ENCODE results near the gene SOCS7. TPM values are rescaled to one million over a fixed set of nuclear protein-coding genes. Genes with fewer than 3 reads are reported as not detected.

SOCS7 gene
- total and polyA plus RNA-seq, 10 donors: 1.2 to 20.2 (median 10.5) TPM

GRCh38 chr17:38332735-38333134 is 18.9 kb upstream of the SOCS7 start:
- 78 to 95% (median 89%) methylated on average over 4 to 7 of the region's 7 CpGs for WGBS, 5 donors
- Histone ChIP-seq H3K27me3 (replicated peaks in 1 of 7) (peaks cover 0 to 27% (median 0%) of the 10 kb centered on the region in 7 donors), H3K9me3 (no peaks in the 10 kb centered on the region), H3K36me3 (no peaks in the 10 kb centered on the region), H3K4me1 (peaks cover 0 to 1% (median 0%) of the 10 kb centered on the region in 6 donors), H3K4me3 (no peak overlapping the region), H3K27ac (no peak overlapping the region)
- intact Hi-C loops (cut with DNase I; ENCODE audit: low total_unique reads): no loop called here
- DNase-seq: peak; percentile 55
- no peak for TF ChIP-seq POLR2A (IDR thresholded peaks at IDR 0.05)
- no peak for TF ChIP-seq POLR2AphosphoS5 (IDR thresholded peaks at IDR 0.05)
- no peak for TF ChIP-seq CTCF (IDR thresholded peaks at IDR 0.05 in 8 of 11, conservative IDR thresholded peaks at IDR 0.05 in 3 of 11)

GRCh38 chr17:38333635-38334295 is 17.9 kb upstream of the SOCS7 start:
- Histone ChIP-seq H3K27me3 (replicated peaks in 1 of 7) (peaks cover 0 to 27% (median 0%) of the 10 kb centered on the region in 7 donors), H3K4me3 (no peak overlapping the region), H3K36me3 (no peaks in the 10 kb centered on the region), H3K9me3 (no peaks in the 10 kb centered on the region), H3K4me1 (no peaks in the 10 kb centered on the region), H3K27ac (no peak overlapping the region)
- intact Hi-C loops (cut with DNase I; ENCODE audit: low total_unique reads): no loop called here
- TF ChIP-seq POLR2A (IDR thresholded peaks at IDR 0.05) (no peak), CTCF (IDR thresholded peaks at IDR 0.05 in 8 of 11, conservative IDR thresholded peaks at IDR 0.05 in 3 of 11) (peak in 8 of 11 experiments; percentile 4 to 58 (median 36))
- no peak for DNase-seq
- 49 to 57% (median 55%) methylated on average over 11 to 12 of the region's 12 CpGs for WGBS, 5 donors

- intact Hi-C loops (cut with DNase I; ENCODE audit: low total_unique reads): no loop called here
- no peaks in the 10 kb centered on the region for H3K4me1 ChIP-seq
- TF ChIP-seq POLR2A (IDR thresholded peaks at IDR 0.05) (no peak), POLR2AphosphoS5 (IDR thresholded peaks at IDR 0.05) (no peak), CTCF (IDR thresholded peaks at IDR 0.05 in 8 of 11, conservative IDR thresholded peaks at IDR 0.05 in 3 of 11) (no peak)
- no peak overlapping the region for H3K4me3 ChIP-seq
- 80 to 92% (median 87%) methylated on average over 16 to 30 of the region's 30 CpGs for WGBS, 5 donors
- DNase-seq: no peak
- no peaks in the 10 kb centered on the region for H3K9me3 ChIP-seq
- peaks cover 0 to 27% (median 0%) of the 10 kb centered on the region in 7 donors for H3K27me3 ChIP-seq (replicated peaks in 1 of 7)
- no peaks in the 10 kb centered on the region for H3K36me3 ChIP-seq
- H3K27ac ChIP-seq: no peak overlapping the region
Observed at GRCh38 chr17:38334480-38335364, 16.9 kb upstream of the SOCS7 start.

- H3K9me3 ChIP-seq: no peaks in the 10 kb centered on the region
- 92 to 97% (median 95%) methylated on average over 6 to 11 of the region's 11 CpGs for WGBS, 5 donors
- peaks cover 0 to 27% (median 0%) of the 10 kb centered on the region in 7 donors for H3K27me3 ChIP-seq (replicated peaks in 1 of 7)
- no peaks in the 10 kb centered on the region for H3K4me1 ChIP-seq
- H3K4me3 ChIP-seq: no peak overlapping the region
- intact Hi-C loops (cut with DNase I; ENCODE audit: low total_unique reads): no loop called here
- H3K27ac ChIP-seq: no peak overlapping the region
- no peaks in the 10 kb centered on the region for H3K36me3 ChIP-seq
- DNase-seq: no peak
- TF ChIP-seq POLR2AphosphoS5 (IDR thresholded peaks at IDR 0.05) (no peak), CTCF (IDR thresholded peaks at IDR 0.05 in 8 of 11, conservative IDR thresholded peaks at IDR 0.05 in 3 of 11) (no peak), POLR2A (IDR thresholded peaks at IDR 0.05) (no peak)
Observed at GRCh38 chr17:38336838-38337237, 14.8 kb upstream of the SOCS7 start.

Measured in spleen (tissue), 11 donors.